Measurements from ENCODE around the gene GALNT1.
A peak's percentile ranks its signal among the peaks of the same experiment; 100 is the strongest.

The GALNT1 gene

GRCh38 chr18:35618289-35618688 lies 36.7 kb downstream of the GALNT1 start:
- Histone ChIP-seq H3K9me3 (no peaks in the 10 kb centered on the region), H3K27me3 (no peaks in the 10 kb centered on the region), H3K36me3 (no peaks in the 10 kb centered on the region), H3K27ac (peak overlapping the region; percentile 91), H3K4me1 (ENCODE audit: control insufficient read depth in 1 of 2, insufficient read depth in 1 of 2, low read depth in 1 of 2, low read length in 1 of 2) (peaks cover 48 to 50% of the 10 kb centered on the region in 2 experiments), H3K4me3 (ENCODE audit: low read depth in 1 of 2, low read length in 1 of 2) (no peak overlapping the region)
- no peak for TF ChIP-seq CTCF (IDR thresholded peaks at IDR 0.05)

- H3K27me3 ChIP-seq: no peaks in the 10 kb centered on the region
- no peak for TF ChIP-seq CTCF (IDR thresholded peaks at IDR 0.05)
- H3K4me1 ChIP-seq (ENCODE audit: control insufficient read depth in 1 of 2, insufficient read depth in 1 of 2, low read depth in 1 of 2, low read length in 1 of 2): peaks cover 52 to 54% of the 10 kb centered on the region in 2 experiments
- no peak overlapping the region for H3K4me3 ChIP-seq (ENCODE audit: low read depth in 1 of 2, low read length in 1 of 2)
- H3K36me3 ChIP-seq: no peaks in the 10 kb centered on the region
- no peaks in the 10 kb centered on the region for H3K9me3 ChIP-seq
- H3K27ac ChIP-seq: no peak overlapping the region
Measured at GRCh38 chr18:35618696-35619095, 37.2 kb downstream of the GALNT1 start.

- no peak for TF ChIP-seq CTCF (IDR thresholded peaks at IDR 0.05)
Measured at GRCh38 chr18:35619464-35619863, 37.9 kb downstream of the GALNT1 start.

GRCh38 chr18:35619941-35620340 lies 38.4 kb downstream of the GALNT1 start:
- Histone ChIP-seq H3K27ac (no peak overlapping the region), H3K4me1 (ENCODE audit: control insufficient read depth in 1 of 2, insufficient read depth in 1 of 2, low read depth in 1 of 2, low read length in 1 of 2) (peaks cover 59 to 63% of the 10 kb centered on the region in 2 experiments), H3K4me3 (ENCODE audit: low read depth in 1 of 2, low read length in 1 of 2) (no peak overlapping the region)

More at GRCh38 chr18:35619464-35619863, 37.9 kb downstream of the GALNT1 start:
- H3K4me1 ChIP-seq (ENCODE audit: control insufficient read depth in 1 of 2, insufficient read depth in 1 of 2, low read depth in 1 of 2, low read length in 1 of 2): peaks cover 59 to 60% of the 10 kb centered on the region in 2 experiments
- H3K4me3 ChIP-seq (ENCODE audit: low read depth in 1 of 2, low read length in 1 of 2): no peak overlapping the region
- H3K36me3 ChIP-seq: no peaks in the 10 kb centered on the region
- no peaks in the 10 kb centered on the region for H3K27me3 ChIP-seq
- H3K27ac ChIP-seq: no peak overlapping the region
- H3K9me3 ChIP-seq: no peaks in the 10 kb centered on the region

GRCh38 chr18:35620765-35621164 lies 39.2 kb downstream of the GALNT1 start:
- Histone ChIP-seq H3K27ac (no peak overlapping the region), H3K4me3 (ENCODE audit: low read depth in 1 of 2, low read length in 1 of 2) (no peak overlapping the region), H3K36me3 (no peaks in the 10 kb centered on the region), H3K9me3 (no peaks in the 10 kb centered on the region), H3K27me3 (no peaks in the 10 kb centered on the region), H3K4me1 (ENCODE audit: control insufficient read depth in 1 of 2, insufficient read depth in 1 of 2, low read depth in 1 of 2, low read length in 1 of 2) (peaks cover 58 to 61% of the 10 kb centered on the region in 2 experiments)
- no peak for TF ChIP-seq CTCF (IDR thresholded peaks at IDR 0.05)

More at GRCh38 chr18:35619941-35620340, 38.4 kb downstream of the GALNT1 start:
- no peaks in the 10 kb centered on the region for H3K9me3 ChIP-seq
- H3K36me3 ChIP-seq: no peaks in the 10 kb centered on the region
- H3K27me3 ChIP-seq: no peaks in the 10 kb centered on the region
- TF ChIP-seq CTCF (IDR thresholded peaks at IDR 0.05): no peak

- H3K4me3 ChIP-seq (ENCODE audit: low read depth in 1 of 2, low read length in 1 of 2): no peak overlapping the region
- peak overlapping the region; percentile 73 for H3K27ac ChIP-seq
- H3K36me3 ChIP-seq: no peaks in the 10 kb centered on the region
- TF ChIP-seq CTCF (IDR thresholded peaks at IDR 0.05): no peak
- peaks cover 37 to 39% of the 10 kb centered on the region in 2 experiments for H3K4me1 ChIP-seq (ENCODE audit: control insufficient read depth in 1 of 2, insufficient read depth in 1 of 2, low read depth in 1 of 2, low read length in 1 of 2)
- no peaks in the 10 kb centered on the region for H3K27me3 ChIP-seq
- H3K9me3 ChIP-seq: no peaks in the 10 kb centered on the region
Measured at GRCh38 chr18:35623255-35623654, 41.7 kb downstream of the GALNT1 start.
